IMR-90 (cell line): ENCODE measurements around the gene NDUFS2. TPM values are rescaled to one million over a fixed set of nuclear protein-coding genes. Genes with fewer than 3 reads are reported as not detected.

Source experiments
- ATAC-seq: fragments of 200-7000 bp; cut with Tn5 transposase; 2 replicates; pipeline ENCODE4 v1.9.1; 2020; ENCODE audit warnings: low read depth, mild to moderate bottlenecking, moderate library complexity
- BruUV-seq: library from RNA; stranded (reverse); fragments of 400-500 nt; replicated peaks from 2 replicates; lab custom pipeline; 2021; lab: Mats Ljungman, UMichigan
- CTCF ChIA-PET: fragments of 300-600 bp; formaldehyde crosslinking; extraction: SDS; loops from one replicate; lab custom pipeline; 2021; ENCODE audit warnings: antibody characterized with exemption; lab: Yijun Ruan, JAX
- POLR2A ChIA-PET: fragments of 300-600 bp; sonication (Branson Sonifier 250); formaldehyde crosslinking; loops from one replicate; lab custom pipeline; 2022; ENCODE audit warnings: antibody characterized with exemption; ENCODE audit not compliant: unreplicated experiment; lab: Charles Lee
- DNase-seq: peaks from one replicate; pipeline ENCODE4 v3.0.0; 2013
- H2AFZ ChIP-seq: replicated peaks from 2 replicates; pipeline ENCODE3; 2013; ENCODE audit warnings: low read length, mild to moderate bottlenecking; ENCODE audit not compliant: poor library complexity
- H2AK5ac ChIP-seq: 2 replicates; pipeline ENCODE4 v1.6.1; 2013; ENCODE audit warnings: low read depth, low read length, inconsistent platforms
- H2AK9ac ChIP-seq: replicated peaks from 2 replicates; pipeline ENCODE3; 2013; ENCODE audit warnings: mild to moderate bottlenecking, low read depth, low read length, moderate library complexity; ENCODE audit not compliant: poor library complexity
- H2BK120ac ChIP-seq: 2 replicates; pipeline ENCODE4 v1.6.1; 2013; ENCODE audit warnings: low read depth, low read length, inconsistent platforms
- H2BK15ac ChIP-seq: 3 replicates; pipeline ENCODE4 v1.6.1; 2013; ENCODE audit warnings: low read depth, low read length, inconsistent platforms
- H2BK20ac ChIP-seq: 2 replicates; pipeline ENCODE4 v1.6.1; 2013; ENCODE audit warnings: low read depth, mild to moderate bottlenecking, inconsistent platforms, low read length, moderate library complexity
- H2BK5ac ChIP-seq: 2 replicates; pipeline ENCODE4 v1.6.1; 2013; ENCODE audit warnings: mild to moderate bottlenecking, low read depth, low read length, inconsistent platforms; ENCODE audit not compliant: poor library complexity, severe bottlenecking
- H3K14ac ChIP-seq: replicated peaks from 2 replicates; pipeline ENCODE4 v1.6.1; 2013; ENCODE audit warnings: low read depth, low read length, inconsistent platforms
- H3K18ac ChIP-seq: 2 replicates; pipeline ENCODE4 v1.6.1; 2013; ENCODE audit warnings: low read depth, low read length, control low read depth
- H3K23ac ChIP-seq: 2 replicates; pipeline ENCODE4 v1.6.1; 2013; ENCODE audit warnings: low read depth, low read length, inconsistent platforms
- H3K27ac ChIP-seq: 2 replicates; pipeline ENCODE4 v1.5.1; 2013; ENCODE audit warnings: mild to moderate bottlenecking, control low read depth, low read length; ENCODE audit not compliant: insufficient read depth
- H3K27me3 ChIP-seq: 2 replicates; pipeline ENCODE4 v1.6.1; 2013; ENCODE audit warnings: low read length; ENCODE audit not compliant: control insufficient read depth, insufficient read depth
- H3K36me3 ChIP-seq: 2 replicates; pipeline ENCODE4 v1.6.1; 2013; ENCODE audit warnings: low read length, mixed read lengths; ENCODE audit not compliant: control insufficient read depth, insufficient read depth
- H3K4ac ChIP-seq: 2 replicates; pipeline ENCODE4 v1.6.1; 2013; ENCODE audit warnings: low read depth, low read length, inconsistent platforms
- H3K4me1 ChIP-seq: 2 replicates; pipeline ENCODE4 v1.6.1; 2013; ENCODE audit warnings: low read length, mixed read lengths; ENCODE audit not compliant: control insufficient read depth, insufficient read depth
- H3K4me2 ChIP-seq: 2 replicates; pipeline ENCODE4 v1.6.1; 2013; ENCODE audit warnings: low read depth, mild to moderate bottlenecking, control low read depth, low read length, moderate library complexity
- H3K4me3 ChIP-seq: 2 replicates; pipeline ENCODE4 v1.5.1; 2013; ENCODE audit warnings: low read depth, mild to moderate bottlenecking, control low read depth, low read length, moderate library complexity; ENCODE audit not compliant: insufficient read depth
- H3K56ac ChIP-seq: 2 replicates; pipeline ENCODE4 v1.6.1; 2013; ENCODE audit warnings: low read length, inconsistent platforms; ENCODE audit not compliant: insufficient read depth; ENCODE audit errors: extremely low read depth
- H3K79me1 ChIP-seq, 2 experiments: 2 replicates each; pipeline ENCODE4 v1.6.1; 2013; ENCODE audit warnings: low read length in 2 of 2, inconsistent platforms in 1 of 2, low read depth in 1 of 2
- H3K9ac ChIP-seq: 2 replicates; pipeline ENCODE4 v1.6.1; 2013; ENCODE audit warnings: low read depth, low read length, control low read depth
- H3K9me1 ChIP-seq: 2 replicates; pipeline ENCODE4 v1.6.1; 2013; ENCODE audit warnings: low read length, inconsistent platforms; ENCODE audit not compliant: insufficient read depth
- H3K9me3 ChIP-seq: 2 replicates; pipeline ENCODE4 v1.6.1; 2013; ENCODE audit warnings: low read length; ENCODE audit not compliant: control insufficient read depth, insufficient read depth
- H4K20me1 ChIP-seq: 2 replicates; pipeline ENCODE4 v1.6.1; 2013; ENCODE audit warnings: low read length, inconsistent platforms; ENCODE audit not compliant: insufficient read depth
- H4K5ac ChIP-seq: 2 replicates; pipeline ENCODE4 v1.6.1; 2013; ENCODE audit warnings: mild to moderate bottlenecking, low read depth, low read length, control low read depth
- H4K8ac ChIP-seq, 2 experiments: 2 replicates each; pipeline ENCODE4 v1.6.1; 2013; ENCODE audit warnings: low read depth in 2 of 2, low read length in 2 of 2, control low read depth in 1 of 2, inconsistent platforms in 1 of 2
- H4K91ac ChIP-seq: 2 replicates; pipeline ENCODE4 v1.6.1; 2013; ENCODE audit warnings: low read depth, low read length, inconsistent platforms; ENCODE audit not compliant: insufficient read depth
- BHLHE40 ChIP-seq: fragments of 150-350 bp; IDR thresholded peaks from 2 replicates; pipeline ENCODE4 v1.6.1; 2016; ENCODE audit warnings: mild to moderate bottlenecking, low read depth, low read length
- CHD1 ChIP-seq: IDR thresholded peaks from 2 replicates; pipeline ENCODE4 v1.6.1; 2012; ENCODE audit warnings: low read depth, low read length, improper control_type of control experiment
- ELK1 ChIP-seq: fragments of 150-350 bp; IDR thresholded peaks from 2 replicates; pipeline ENCODE4 v1.6.1; 2016; ENCODE audit warnings: low read depth, mild to moderate bottlenecking, low read length, moderate library complexity, borderline replicate concordance
- MAZ ChIP-seq: IDR thresholded peaks from 2 replicates; pipeline ENCODE4 v1.6.1; 2012; ENCODE audit warnings: low read depth, mild to moderate bottlenecking, low read length, improper control_type of control experiment, moderate library complexity, borderline replicate concordance
- NFE2L2 ChIP-seq: fragments of 150-350 bp; IDR thresholded peaks from 2 replicates; pipeline ENCODE4 v1.6.1; 2016; ENCODE audit warnings: low read depth, mild to moderate bottlenecking, low read length
- RAD21 ChIP-seq: IDR thresholded peaks from 2 replicates; pipeline ENCODE4 v1.6.1; 2012; ENCODE audit warnings: low read length, improper control_type of control experiment
- RCOR1 ChIP-seq: IDR thresholded peaks from 2 replicates; pipeline ENCODE4 v1.6.1; 2012; ENCODE audit warnings: mild to moderate bottlenecking, low read length, improper control_type of control experiment; ENCODE audit not compliant: insufficient replicate concordance
- RFX5 ChIP-seq: IDR thresholded peaks from 2 replicates; pipeline ENCODE4 v1.8.0; 2012; ENCODE audit warnings: low read depth, mild to moderate bottlenecking, low read length, moderate library complexity
- SMC3 ChIP-seq: fragments of 150-350 bp; IDR thresholded peaks from 2 replicates; pipeline ENCODE4 v1.6.1; 2016; ENCODE audit warnings: low read depth, mild to moderate bottlenecking, antibody characterized with exemption, low read length, moderate library complexity
- WGBS, 2 experiments: methylation state at CpG; one replicate each; pipeline versions ENCODE4 v1.1.5 to v1.1.7; 2013; ENCODE audit warnings: missing lambda C conversion rate in 2 of 2; ENCODE audit not compliant: insufficient read length in 1 of 2; ENCODE audit errors: extremely low coverage in 2 of 2; 5-methylcytosine and 5-hydroxymethylcytosine counted together
- dilution Hi-C: fragments of 300-500 bp; cut with HindIII; formaldehyde crosslinking; loops from one replicate; pipeline ENCODE4 v1.14.3; 2018; ENCODE audit warnings: low sequenced_read_pairs; ENCODE audit not compliant: unreplicated experiment
- in situ Hi-C: fragments of 300-500 bp; cut with MboI; formaldehyde crosslinking; loops from 3 replicates; pipeline ENCODE4 v1.14.3; 2019; ENCODE audit warnings: low sequenced_read_pairs, inconsistent platforms, mixed read lengths
- intact Hi-C: fragments of 100-400 bp; cut with micrococcal nuclease; formaldehyde crosslinking; loops from 2 replicates; pipeline ENCODE4 v1.10.0; 2022
- polyA plus RNA-seq, 3 experiments: library from polyadenylated mRNA; depleted of rRNA; stranded (reverse); fragments of >200 nt; gene quantifications; 2 replicates each; pipeline ENCODE4 v1.2.3, GENCODE V29; 2012; ENCODE audit warnings: low replicate concordance in 1 of 3
- total RNA-seq: library from RNA; depleted of rRNA; stranded (reverse); fragments of >200 nt; gene quantifications from 2 replicates; pipeline ENCODE4 v1.2.3, GENCODE V29; 2012
- TF ChIP-seq, protein P1 (sequence below): fragments of 150-350 bp; IDR thresholded peaks from 2 replicates; pipeline ENCODE4 v1.6.1; 2017; ENCODE audit warnings: mild to moderate bottlenecking, antibody characterized with exemption, low read length, low read depth
- TF ChIP-seq, protein P2 (sequence below): conservative IDR thresholded peaks from 2 replicates; pipeline ENCODE4 v1.5.1; 2012; ENCODE audit warnings: mild to moderate bottlenecking, low read depth, low read length, improper control_type of control experiment

The NDUFS2 gene
- total and polyA plus RNA-seq, 2 of the 4 experiments (the other 2 are of a cell fraction): 85.5 to 101 TPM

- Histone ChIP-seq H3K9ac (peak overlapping the region; percentile 82), H4K20me1 (no peaks in the 10 kb centered on the region), H3K9me1 (peaks cover 12% of the 10 kb centered on the region), H3K4me3 (peak overlapping the region; percentile 83), H3K27me3 (no peaks in the 10 kb centered on the region), H2BK15ac (0 out of 3 replicates have a peak overlapping the region, but pooled peaks have one; percentile 15), H2AFZ (peak overlapping the region; percentile 96), H3K18ac (peak overlapping the region; percentile 3; the same call in 1 of the 2 replicates), H4K91ac (peak overlapping the region; percentile 73), H3K4ac (peak overlapping the region; percentile 97), H3K79me1 (peaks cover 16 to 40% of the 10 kb centered on the region in 2 experiments), H3K4me2 (peak overlapping the region; percentile 98), H2BK20ac (no peak overlapping the region), H4K8ac (peak overlapping the region; percentile 58 to 90), H3K27ac (peak overlapping the region; percentile 68), H3K56ac (peak overlapping the region; percentile 36), H3K36me3 (peaks cover 32% of the 10 kb centered on the region), H3K14ac (peak overlapping the region; percentile 98), H2BK120ac (0 out of 2 replicates have a peak overlapping the region, but pooled peaks have one; percentile 26), H3K9me3 (no peaks in the 10 kb centered on the region), H2AK5ac (peak overlapping the region; percentile 82), H3K23ac (peak overlapping the region; percentile 95), H4K5ac (peak overlapping the region; percentile 61), H3K4me1 (peaks cover 7% of the 10 kb centered on the region), H2BK5ac (peak overlapping the region; percentile 58), H2AK9ac (peak overlapping the region; percentile 97)
- no TSS peak for BruUV-seq
- ATAC-seq (no peak), DNase-seq (no peak)
- POLR2A ChIA-PET: no interaction called here
- intact Hi-C loops: no loop called here
- in situ Hi-C loops: no loop called here
- CTCF ChIA-PET: interaction anchor here (0.7 kb wide), 1 partner anchor 62 kb away, joined by 4 read pairs; no protein-coding TSS in a partner anchor
- WGBS, 2 experiments: no CpG with 5 or more reads among the region's 11 CpGs
- dilution Hi-C loops: no loop called here
- no peak for TF ChIP-seq BHLHE40
- no peak for TF ChIP-seq MAZ
- TF ChIP-seq RCOR1: no peak
- TF ChIP-seq RFX5: no peak
- TF ChIP-seq, protein P1, sequence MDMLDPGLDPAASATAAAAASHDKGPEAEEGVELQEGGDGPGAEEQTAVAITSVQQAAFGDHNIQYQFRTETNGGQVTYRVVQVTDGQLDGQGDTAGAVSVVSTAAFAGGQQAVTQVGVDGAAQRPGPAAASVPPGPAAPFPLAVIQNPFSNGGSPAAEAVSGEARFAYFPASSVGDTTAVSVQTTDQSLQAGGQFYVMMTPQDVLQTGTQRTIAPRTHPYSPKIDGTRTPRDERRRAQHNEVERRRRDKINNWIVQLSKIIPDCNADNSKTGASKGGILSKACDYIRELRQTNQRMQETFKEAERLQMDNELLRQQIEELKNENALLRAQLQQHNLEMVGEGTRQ: no peak
- no peak for TF ChIP-seq RAD21
- TF ChIP-seq CHD1: no peak
- TF ChIP-seq, protein P2, sequence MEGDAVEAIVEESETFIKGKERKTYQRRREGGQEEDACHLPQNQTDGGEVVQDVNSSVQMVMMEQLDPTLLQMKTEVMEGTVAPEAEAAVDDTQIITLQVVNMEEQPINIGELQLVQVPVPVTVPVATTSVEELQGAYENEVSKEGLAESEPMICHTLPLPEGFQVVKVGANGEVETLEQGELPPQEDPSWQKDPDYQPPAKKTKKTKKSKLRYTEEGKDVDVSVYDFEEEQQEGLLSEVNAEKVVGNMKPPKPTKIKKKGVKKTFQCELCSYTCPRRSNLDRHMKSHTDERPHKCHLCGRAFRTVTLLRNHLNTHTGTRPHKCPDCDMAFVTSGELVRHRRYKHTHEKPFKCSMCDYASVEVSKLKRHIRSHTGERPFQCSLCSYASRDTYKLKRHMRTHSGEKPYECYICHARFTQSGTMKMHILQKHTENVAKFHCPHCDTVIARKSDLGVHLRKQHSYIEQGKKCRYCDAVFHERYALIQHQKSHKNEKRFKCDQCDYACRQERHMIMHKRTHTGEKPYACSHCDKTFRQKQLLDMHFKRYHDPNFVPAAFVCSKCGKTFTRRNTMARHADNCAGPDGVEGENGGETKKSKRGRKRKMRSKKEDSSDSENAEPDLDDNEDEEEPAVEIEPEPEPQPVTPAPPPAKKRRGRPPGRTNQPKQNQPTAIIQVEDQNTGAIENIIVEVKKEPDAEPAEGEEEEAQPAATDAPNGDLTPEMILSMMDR: no peak
- no peak for TF ChIP-seq SMC3
- TF ChIP-seq NFE2L2: no peak
- no peak for TF ChIP-seq ELK1
These were observed 42.3 kb upstream of the NDUFS2 start for GRCh38 chr1:161159913-161160243.
